H1 (cell line): ENCODE data around the gene SIK3. TPM values are rescaled to one million over a fixed set of nuclear protein-coding genes. Genes with fewer than 3 reads are reported as not detected.

Experiments
- CTCF ChIA-PET: fragments of 300-600 bp; sonication (Branson Sonifier 250); formaldehyde crosslinking; loops from one replicate; lab custom pipeline; 2021; ENCODE audit not compliant: partially characterized antibody; lab: Charles Lee
- POLR2A ChIA-PET: fragments of 300-600 bp; sonication (Branson Sonifier 250); formaldehyde crosslinking; loops from one replicate; lab custom pipeline; 2021; ENCODE audit warnings: inconsistent platforms; ENCODE audit not compliant: partially characterized antibody; lab: Charles Lee
- DNase-seq, 2 experiments: peaks; one replicate each; pipeline versions ENCODE4 v3.0.0 to v3.0.0-alpha.2; 2010 to 2022; ENCODE audit warnings: low spot score in 2 of 2, low read depth in 1 of 2, mixed read lengths in 1 of 2
- FAIRE-seq: peaks from 2 replicates; lab custom pipeline; 2011; peaks lifted over from hg19 to GRCh38; lab: Jason Lieb, UNC
- H2AFZ ChIP-seq: 2 replicates; pipeline ENCODE4 v1.8.1; 2012; ENCODE audit warnings: low read length, inconsistent platforms
- H2AK5ac ChIP-seq: 2 replicates; pipeline ENCODE4 v1.6.1; 2013; ENCODE audit warnings: low read depth, low read length
- H2BK120ac ChIP-seq: replicated peaks from 2 replicates; pipeline ENCODE3; 2013; ENCODE audit warnings: low read depth, low read length, inconsistent platforms
- H2BK12ac ChIP-seq: 2 replicates; pipeline ENCODE4 v1.6.1; 2013; ENCODE audit warnings: low read depth, low read length
- H2BK15ac ChIP-seq: 2 replicates; pipeline ENCODE4 v1.6.1; 2013; ENCODE audit warnings: low read length
- H2BK20ac ChIP-seq: 2 replicates; pipeline ENCODE4 v1.6.1; 2013; ENCODE audit warnings: low read length
- H2BK5ac ChIP-seq: 2 replicates; pipeline ENCODE4 v1.6.1; 2013; ENCODE audit warnings: low read depth, low read length
- H3K14ac ChIP-seq: 2 replicates; pipeline ENCODE4 v1.6.1; 2013; ENCODE audit warnings: inconsistent platforms; ENCODE audit not compliant: insufficient read length
- H3K18ac ChIP-seq: 2 replicates; pipeline ENCODE4 v1.6.1; 2013; ENCODE audit warnings: low read length; ENCODE audit errors: extremely low read depth
- H3K23ac ChIP-seq: 2 replicates; pipeline ENCODE4 v1.6.1; 2013; ENCODE audit warnings: inconsistent platforms; ENCODE audit not compliant: insufficient read length
- H3K23me2 ChIP-seq: 2 replicates; pipeline ENCODE4 v1.6.1; 2013; ENCODE audit warnings: low read depth, low read length
- H3K27ac ChIP-seq: 2 replicates; pipeline ENCODE4 v1.6.1; 2011; ENCODE audit warnings: low read depth, low read length, inconsistent platforms
- H3K27me3 ChIP-seq, 4 experiments: replicated peaks in 1 of 4; 1 replicate in 1 of 4; 2 replicates in 3 of 4; pipeline versions ENCODE4 v1.6.1 to v1.8.1; 2011 to 2013; ENCODE audit warnings: low read length in 3 of 4, mild to moderate bottlenecking in 3 of 4, inconsistent platforms in 2 of 4, mixed read lengths in 2 of 4, moderate library complexity in 1 of 4; ENCODE audit not compliant: control insufficient read depth in 3 of 4, insufficient read depth in 3 of 4; ENCODE audit errors: extremely low read depth in 1 of 4
- H3K36me3 ChIP-seq, 4 experiments: 2 replicates each; pipeline versions ENCODE4 v1.6.1 to v1.8.1; 2011 to 2013; ENCODE audit warnings: mild to moderate bottlenecking in 4 of 4, low read length in 3 of 4, moderate library complexity in 2 of 4, control low read depth in 1 of 4, inconsistent platforms in 1 of 4; ENCODE audit not compliant: insufficient read depth in 4 of 4, control insufficient read depth in 2 of 4
- H3K4ac ChIP-seq: replicated peaks from 2 replicates; pipeline ENCODE3; 2013; ENCODE audit warnings: low read length, low read depth, mixed read lengths, inconsistent platforms; ENCODE audit not compliant: insufficient read length
- H3K4me1 ChIP-seq, 4 experiments: replicated peaks in 1 of 4; 1 replicate in 1 of 4; 2 replicates in 3 of 4; pipeline versions ENCODE4 v1.6.1 to v1.8.1; 2011 to 2013; ENCODE audit warnings: low read length in 3 of 4, inconsistent platforms in 2 of 4, mixed read lengths in 1 of 4; ENCODE audit not compliant: insufficient read depth in 4 of 4, control insufficient read depth in 3 of 4
- H3K4me2 ChIP-seq, 2 experiments: 2 replicates each; pipeline versions ENCODE4 v1.6.1 to v1.8.1; 2011 to 2013; ENCODE audit warnings: low read depth in 2 of 2, low read length in 2 of 2, control low read depth in 1 of 2, inconsistent platforms in 1 of 2, mild to moderate bottlenecking in 1 of 2; ENCODE audit not compliant: insufficient read depth in 1 of 2
- H3K4me3 ChIP-seq, 4 experiments: fragments of 200-600, 300-600 bp in 1 of 4; sonication (generic), shearing (Covaris generic), sonication (Bioruptor Twin) in 1 of 4; 2 replicates each; pipeline versions ENCODE4 v1.5.1 to v1.8.1; 2011 to 2016; ENCODE audit warnings: low read length in 4 of 4, low read depth in 3 of 4, control low read depth in 2 of 4, inconsistent platforms in 2 of 4, mild to moderate bottlenecking in 2 of 4, mixed read lengths in 1 of 4, moderate library complexity in 1 of 4; ENCODE audit not compliant: insufficient read depth in 2 of 4; ENCODE audit errors: extremely low read depth in 1 of 4
- H3K56ac ChIP-seq: replicated peaks from 2 replicates; pipeline ENCODE3; 2013; ENCODE audit warnings: low read depth, mild to moderate bottlenecking, mixed read lengths, low read length, inconsistent platforms; ENCODE audit not compliant: insufficient read length
- H3K79me1 ChIP-seq: 2 replicates; pipeline ENCODE4 v1.6.1; 2013; ENCODE audit warnings: low read depth, low read length, control low read depth
- H3K79me2 ChIP-seq, 2 experiments: 2 replicates each; pipeline versions ENCODE4 v1.6.1 to v1.8.1; 2012 to 2013; ENCODE audit warnings: low read length in 2 of 2, mild to moderate bottlenecking in 2 of 2, inconsistent platforms in 1 of 2; ENCODE audit not compliant: insufficient read depth in 2 of 2, control insufficient read depth in 1 of 2
- H3K9ac ChIP-seq, 4 experiments: replicated peaks in 1 of 4; 1 replicate in 1 of 4; 2 replicates in 3 of 4; pipeline versions ENCODE4 v1.6.1 to v1.8.1; 2011 to 2013; ENCODE audit warnings: low read depth in 3 of 4, low read length in 3 of 4, control low read depth in 2 of 4, mild to moderate bottlenecking in 2 of 4, moderate library complexity in 2 of 4, inconsistent platforms in 1 of 4; ENCODE audit errors: extremely low read depth in 1 of 4
- H3K9me3 ChIP-seq, 2 experiments: 2 replicates each; pipeline versions ENCODE4 v1.6.1 to v1.8.1; 2012 to 2013; ENCODE audit warnings: mild to moderate bottlenecking in 2 of 2, moderate library complexity in 2 of 2, control low read depth in 1 of 2, inconsistent platforms in 1 of 2, low read depth in 1 of 2, low read length in 1 of 2, mixed read lengths in 1 of 2; ENCODE audit not compliant: insufficient read depth in 2 of 2
- H4K20me1 ChIP-seq, 2 experiments: replicated peaks in 1 of 2; 2 replicates each; pipeline versions ENCODE3 to v1.8.1; 2011 to 2013; ENCODE audit warnings: inconsistent platforms in 2 of 2, low read length in 2 of 2, mild to moderate bottlenecking in 1 of 2; ENCODE audit not compliant: insufficient read depth in 2 of 2, control insufficient read depth in 1 of 2
- H4K5ac ChIP-seq: 2 replicates; pipeline ENCODE4 v1.6.1; 2013; ENCODE audit warnings: low read length, low read depth, mixed read lengths, inconsistent platforms; ENCODE audit not compliant: insufficient read length
- H4K8ac ChIP-seq: 2 replicates; pipeline ENCODE4 v1.8.0; 2013; ENCODE audit warnings: mild to moderate bottlenecking, moderate library complexity, low read length, inconsistent platforms; ENCODE audit not compliant: insufficient read depth; ENCODE audit errors: extremely low read depth
- H4K91ac ChIP-seq: replicated peaks from 2 replicates; pipeline ENCODE3; 2013; ENCODE audit warnings: low read length, mixed read lengths, inconsistent platforms; ENCODE audit not compliant: insufficient read length
- BACH1 ChIP-seq: IDR thresholded peaks from 2 replicates; pipeline ENCODE4 v1.6.1; 2012; ENCODE audit warnings: low read length, improper control_type of control experiment
- BRCA1 ChIP-seq: IDR thresholded peaks from 2 replicates; pipeline ENCODE4 v1.6.1; 2012; ENCODE audit warnings: low read depth, low read length, improper control_type of control experiment
- CBX5 ChIP-seq: fragments of 300-800, 300-1000 bp; sonication (generic); IDR thresholded peaks from 2 replicates; pipeline ENCODE4 v1.7.1; 2016; ENCODE audit warnings: antibody characterized with exemption, low read length, low read depth
- CHD2 ChIP-seq: IDR thresholded peaks from 2 replicates; pipeline ENCODE4 v1.6.1; 2012; ENCODE audit warnings: low read length, improper control_type of control experiment
- SIN3A ChIP-seq, 2 experiments: IDR thresholded peaks in 1 of 2; conservative IDR thresholded peaks in 1 of 2; 2 replicates each; pipeline ENCODE4 v1.6.1; 2011 to 2012; ENCODE audit warnings: low read length in 2 of 2, improper control_type of control experiment in 1 of 2, low read depth in 1 of 2, mild to moderate bottlenecking in 1 of 2
- TAF1 ChIP-seq: IDR thresholded peaks from 2 replicates; pipeline ENCODE4 v1.6.1; 2011; ENCODE audit warnings: mild to moderate bottlenecking, low read depth, low read length
- TAF7 ChIP-seq: optimal IDR thresholded peaks from 2 replicates; pipeline ENCODE3; 2011; ENCODE audit warnings: low read depth, mild to moderate bottlenecking, inconsistent platforms, low read length, moderate library complexity, borderline replicate concordance
- WGBS, 2 experiments: shearing (Covaris generic) in 1 of 2; methylation state at CpG; one replicate each; pipeline versions ENCODE4 v1.1.6 to v1.1.7; 2013 to 2015; ENCODE audit warnings: low lambda C conversion rate in 2 of 2, mixed read lengths in 2 of 2, inconsistent platforms in 1 of 2, low coverage in 1 of 2, missing lambda C conversion rate in 1 of 2; ENCODE audit not compliant: insufficient replicate concordance in 2 of 2, insufficient coverage in 1 of 2, insufficient read length in 1 of 2; ENCODE audit errors: extremely low coverage in 1 of 2, missing lambda C conversion rate in 1 of 2; 5-methylcytosine and 5-hydroxymethylcytosine counted together
- polyA plus RNA-seq, 7 experiments: library from polyadenylated mRNA; depleted of rRNA in 3 of 7; stranded (reverse) in 5 of 7; unstranded in 2 of 7; fragments of >200 nt in 5 of 7; fragments of 200-250 nt in 2 of 7; gene quantifications; 1 replicate in 5 of 7; 2 replicates in 1 of 7; 4 replicates in 1 of 7; pipeline versions ENCODE4 v1.2.1 to v1.2.3, GENCODE V29; 2011 to 2013; ENCODE audit warnings: missing spikeins in 2 of 7, mixed read lengths in 2 of 7
- total RNA-seq: library from RNA; stranded (reverse); fragmentation: NEBNext Ultra II Directional; extraction: Animal tissue kit (Norgen Biotek cat#: 25700); gene quantifications from 2 replicates; pipeline ENCODE4 v1.2.1, GENCODE V29; 2021

Gene SIK3
- total and polyA plus RNA-seq, 2 of the 8 experiments (the other 6 are each of a cell fraction or from before 2014, with no cell fraction given) = 19.9 to 32.1 TPM

- Histone ChIP-seq H2AK5ac (no peak overlapping the region), H4K5ac (no peak overlapping the region), H4K20me1 (peaks cover 0 to 2% of the 10 kb centered on the region in 2 experiments), H3K23ac (no peak overlapping the region), H3K79me2 (no peaks in the 10 kb centered on the region), H3K4me1 (peaks cover under 1 to 1% (median 1%) of the 10 kb centered on the region in 4 experiments; a peak in 3 of 7 replicates), H3K27ac (no peak overlapping the region), H3K4me2 (no peak overlapping the region), H2BK20ac (no peak overlapping the region), H2BK12ac (no peak overlapping the region), H3K9me3 (no peaks in the 10 kb centered on the region), H2BK15ac (no peak overlapping the region), H3K4me3 (no peak overlapping the region), H2BK5ac (no peak overlapping the region), H3K4ac (no peak overlapping the region), H3K27me3 (no peaks in the 10 kb centered on the region), H3K56ac (no peak overlapping the region), H2AFZ (no peak overlapping the region), H3K23me2 (no peaks in the 10 kb centered on the region), H3K18ac (no peak overlapping the region), H3K79me1 (no peaks in the 10 kb centered on the region), H3K9ac (no peak overlapping the region), H3K14ac (no peak overlapping the region), H3K36me3 (peaks cover 0 to 6% (median 0%) of the 10 kb centered on the region in 4 experiments; a peak in 1 of 8 replicates), H4K8ac (no peak overlapping the region), H4K91ac (no peak overlapping the region), H2BK120ac (no peak overlapping the region)
- ChIA-PET POLR2A (interaction anchor here (0.6 to 1.2 kb wide), 2 partner anchors 8 to 13 kb away, joined by 3 to 4 read pairs; no protein-coding TSS in a partner anchor), CTCF (interaction anchor here (0.6 to 1.9 kb wide), 7 partner anchors 8 to 181 kb away, joined by 3 to 9 read pairs (median 4); no protein-coding TSS in a partner anchor)
- WGBS, 2 experiments = 86% methylated on average over 8 of the region's 8 CpGs; no CpG with 5 or more reads in 1 of the 2 experiments
- TF ChIP-seq CHD2 (no peak), CBX5 (no peak), BACH1 (no peak), SIN3A (conservative IDR thresholded peaks at IDR 0.05 in 1 of 2, IDR thresholded peaks at IDR 0.05 in 1 of 2; ENCODE audit: low read depth in 1 of 2, low read length in 2 of 2) (no peak), TAF7 (no peak), BRCA1 (no peak), TAF1 (no peak)
- no peak for FAIRE-seq
- no peak for DNase-seq
These were observed 173.2 kb downstream of the SIK3 start for GRCh38 chr11:116925050-116925449.
